ENCODE data around the gene CASP10.
"Not testable (repeated sequence)": the region's sequence is repeated elsewhere in the genome, so short reads cannot be mapped to it uniquely, and the experiment has no call there.

The CASP10 gene

GRCh38 chr2:201182650-201183364 lies at the start of gene CASP10:
CASP10 (plus strand) TSS chr2:201183141; CDS start chr2:201185778, 2,637 bp downstream.
- peak in 1 of 2 donors; percentile 42 for DNase-seq (ENCODE audit: low read depth in 1 of 2, low spot score in 1 of 2)

- DNase-seq (ENCODE audit: low read depth in 1 of 2, low spot score in 1 of 2), result no peak
These were observed 47.6 kb upstream of the CASP10 start for GRCh38 chr2:201135386-201135785.

- no peak for DNase-seq (ENCODE audit: low read depth in 1 of 2, low spot score in 1 of 2)
These were observed 46.0 kb upstream of the CASP10 start for GRCh38 chr2:201136889-201137321.

GRCh38 chr2:201137505-201138400 lies 45.2 kb upstream of the CASP10 start:
- no peak for DNase-seq (ENCODE audit: low read depth in 1 of 2, low spot score in 1 of 2)

GRCh38 chr2:201138401-201138970 lies 44.5 kb upstream of the CASP10 start:
- no peak for DNase-seq (ENCODE audit: low read depth in 1 of 2, low spot score in 1 of 2)

- DNase-seq (ENCODE audit: low read depth in 1 of 2, low spot score in 1 of 2), result not testable (repeated sequence)
These were observed 43.8 kb upstream of the CASP10 start for GRCh38 chr2:201138986-201139781.

GRCh38 chr2:201139836-201140604 lies 42.9 kb upstream of the CASP10 start:
- no peak for DNase-seq (ENCODE audit: low read depth in 1 of 2, low spot score in 1 of 2)

GRCh38 chr2:201144101-201145051 lies 38.6 kb upstream of the CASP10 start:
- DNase-seq (ENCODE audit: low read depth in 1 of 2, low spot score in 1 of 2), result no peak

GRCh38 chr2:201148434-201148990 lies 34.4 kb upstream of the CASP10 start:
- no peak for DNase-seq (ENCODE audit: low read depth in 1 of 2, low spot score in 1 of 2)

- DNase-seq (ENCODE audit: low read depth in 1 of 2, low spot score in 1 of 2), result no peak
These were observed 33.7 kb upstream of the CASP10 start for GRCh38 chr2:201149064-201149820.

GRCh38 chr2:201149821-201150165 lies 33.1 kb upstream of the CASP10 start:
- not testable (repeated sequence) for DNase-seq (ENCODE audit: low read depth in 1 of 2, low spot score in 1 of 2)

GRCh38 chr2:201150454-201151020 lies 32.4 kb upstream of the CASP10 start:
- DNase-seq (ENCODE audit: low read depth in 1 of 2, low spot score in 1 of 2), result no peak

- DNase-seq (ENCODE audit: low read depth in 1 of 2, low spot score in 1 of 2), result no peak
These were observed 31.6 kb upstream of the CASP10 start for GRCh38 chr2:201151127-201151981.

GRCh38 chr2:201152517-201152916 lies 30.4 kb upstream of the CASP10 start:
- DNase-seq (ENCODE audit: low read depth in 1 of 2, low spot score in 1 of 2), result no peak

- DNase-seq (ENCODE audit: low read depth in 1 of 2, low spot score in 1 of 2), result no peak
These were observed 29.7 kb upstream of the CASP10 start for GRCh38 chr2:201152999-201153815.
